HCT116 (cell line): ENCODE data around the gene SLC7A10.

Experiments used
- CEBPB ChIP-seq: IDR thresholded peaks from 2 replicates; pipeline ENCODE4 v1.6.1; 2012; ENCODE audit warnings: low read depth
- CTCF ChIP-seq, 3 experiments: fragments of 200-600 bp in 1 of 3; sonication (generic) in 1 of 3; IDR thresholded peaks in 2 of 3; conservative IDR thresholded peaks in 1 of 3; 2 replicates each; pipeline ENCODE4 v1.5.1; 2012 to 2017; ENCODE audit warnings: low read depth in 2 of 3, low read length in 2 of 3, antibody characterized with exemption in 1 of 3, borderline replicate concordance in 1 of 3, control low read depth in 1 of 3, mild to moderate bottlenecking in 1 of 3, mixed read lengths in 1 of 3, mixed run types in 1 of 3, moderate library complexity in 1 of 3; ENCODE audit not compliant: insufficient read depth in 1 of 3
- EZH2 ChIP-seq: fragments of 200-600 bp; sonication (generic); IDR thresholded peaks from 2 replicates; pipeline ENCODE4 v1.6.1; 2017; ENCODE audit warnings: antibody characterized with exemption, mixed run types
- POLR2A ChIP-seq: IDR thresholded peaks from 2 replicates; pipeline ENCODE4 v1.7.0; 2011; ENCODE audit warnings: borderline replicate concordance; ENCODE audit not compliant: insufficient read depth, insufficient read length; ENCODE audit errors: extremely low read depth
- POLR2AphosphoS5 ChIP-seq: IDR thresholded peaks from 2 replicates; pipeline ENCODE4 v1.6.1; 2011; ENCODE audit warnings: mild to moderate bottlenecking, low read depth, low read length, moderate library complexity
- RAD21 ChIP-seq: IDR thresholded peaks from 2 replicates; pipeline ENCODE4 v1.6.1; 2012; ENCODE audit warnings: low read depth, mild to moderate bottlenecking
- REST ChIP-seq: IDR thresholded peaks from 2 replicates; pipeline ENCODE4 v1.6.1; 2012; ENCODE audit warnings: low read depth
- SP1 ChIP-seq: IDR thresholded peaks from 2 replicates; pipeline ENCODE4 v1.6.1; 2012; ENCODE audit warnings: low read depth
- SRF ChIP-seq: IDR thresholded peaks from 2 replicates; pipeline ENCODE4 v1.6.1; 2012; ENCODE audit warnings: low read depth
- ZFX ChIP-seq: fragments of 450-650 bp; IDR thresholded peaks from 2 replicates; pipeline ENCODE4 v1.6.1; 2017

- TF ChIP-seq CTCF (IDR thresholded peaks at IDR 0.05 in 2 of 3, conservative IDR thresholded peaks at IDR 0.05 in 1 of 3; ENCODE audit: borderline replicate concordance in 1 of 3, insufficient read depth in 1 of 3, low read depth in 2 of 3, low read length in 2 of 3) (no peak), SRF (no peak), CEBPB (no peak), RAD21 (no peak), ZFX (no peak), EZH2 (no peak), REST (no peak), POLR2AphosphoS5 (no peak), SP1 (no peak), POLR2A (no peak)
Observed at GRCh38 chr19:33207040-33207620, 18.5 kb downstream of the SLC7A10 start.
